ENCODE measurements around the gene RGS9.
"Not testable (repeated sequence)": the region's sequence is repeated elsewhere in the genome, so short reads cannot be mapped to it uniquely, and the experiment has no call there.

Gene RGS9

GRCh38 chr17:65204001-65204400, 66.8 kb downstream of the RGS9 start:
- no peak overlapping the region for H3K27ac ChIP-seq
- TF ChIP-seq ZFX (IDR thresholded peaks at IDR 0.05; ENCODE audit: borderline replicate concordance) (no peak), CTCF (IDR thresholded peaks at IDR 0.05) (no peak)

- TF ChIP-seq ZFX (IDR thresholded peaks at IDR 0.05; ENCODE audit: borderline replicate concordance): no peak
- no peak for TF ChIP-seq CTCF (IDR thresholded peaks at IDR 0.05)
- no peak overlapping the region for H3K27ac ChIP-seq
Observed at GRCh38 chr17:65205655-65206054, 68.5 kb downstream of the RGS9 start.

GRCh38 chr17:65207448-65207847, 70.3 kb downstream of the RGS9 start:
- H3K27ac ChIP-seq: not testable (repeated sequence)

GRCh38 chr17:65208717-65209116, 71.5 kb downstream of the RGS9 start:
- TF ChIP-seq CTCF (IDR thresholded peaks at IDR 0.05) (no peak), ZFX (IDR thresholded peaks at IDR 0.05; ENCODE audit: borderline replicate concordance) (no peak)
- no peak overlapping the region for H3K27ac ChIP-seq

GRCh38 chr17:65218261-65218660, 81.1 kb downstream of the RGS9 start:
- TF ChIP-seq CTCF (IDR thresholded peaks at IDR 0.05) (no peak), ZFX (IDR thresholded peaks at IDR 0.05; ENCODE audit: borderline replicate concordance) (no peak)
- no peak overlapping the region for H3K27ac ChIP-seq

GRCh38 chr17:65219124-65219523, 82.0 kb downstream of the RGS9 start:
- no peak overlapping the region for H3K27ac ChIP-seq
- no peak for TF ChIP-seq ZFX (IDR thresholded peaks at IDR 0.05; ENCODE audit: borderline replicate concordance)
- no peak for TF ChIP-seq CTCF (IDR thresholded peaks at IDR 0.05)

- TF ChIP-seq ZFX (IDR thresholded peaks at IDR 0.05; ENCODE audit: borderline replicate concordance) (no peak), CTCF (IDR thresholded peaks at IDR 0.05) (no peak)
- no peak overlapping the region for H3K27ac ChIP-seq
Observed at GRCh38 chr17:65219707-65220106, 82.5 kb downstream of the RGS9 start.

GRCh38 chr17:65220732-65221131, 83.6 kb downstream of the RGS9 start:
- H3K27ac ChIP-seq: no peak overlapping the region
- TF ChIP-seq CTCF (IDR thresholded peaks at IDR 0.05) (no peak), ZFX (IDR thresholded peaks at IDR 0.05; ENCODE audit: borderline replicate concordance) (no peak)
